PC-9 (cell line): ENCODE measurements around the gene GTF2F2. TPM values are rescaled to one million over a fixed set of nuclear protein-coding genes. Genes with fewer than 3 reads are reported as not detected.

Experiments used
- BruUV-seq: library from RNA; stranded (reverse); fragments of 400-500 nt; replicated peaks from 2 replicates; lab custom pipeline; 2021; lab: Mats Ljungman, UMichigan
- CTCF ChIA-PET: fragments of 300-600 bp; sonication (Branson Sonifier 250); formaldehyde crosslinking; loops from one replicate; lab custom pipeline; 2022; ENCODE audit warnings: antibody characterized with exemption; lab: Charles Lee
- POLR2A ChIA-PET: fragments of 300-600 bp; sonication (Branson Sonifier 250); formaldehyde crosslinking; loops from one replicate; lab custom pipeline; 2022; ENCODE audit warnings: antibody characterized with exemption; ENCODE audit not compliant: unreplicated experiment; lab: Charles Lee
- DNase-seq, 2 experiments: peaks; one replicate each; pipeline versions ENCODE4 v3.0.0 to v3.0.0-alpha.2; 2015 to 2022; ENCODE audit warnings: mixed read lengths in 1 of 2
- H2AFZ ChIP-seq: fragments of 200-600 bp; sonication (generic); 2 replicates; pipeline ENCODE4 v1.8.1; 2017; ENCODE audit warnings: antibody characterized with exemption
- H3F3A ChIP-seq: fragments of 200-600 bp; sonication (generic); 2 replicates; pipeline ENCODE4 v1.8.1; 2017; ENCODE audit warnings: antibody characterized with exemption, mild to moderate bottlenecking, low read depth; ENCODE audit not compliant: insufficient read depth
- H3K27ac ChIP-seq: fragments of 200-600 bp; sonication (generic); 2 replicates; pipeline ENCODE4 v1.6.1; 2016; ENCODE audit warnings: mixed run types
- H3K27me3 ChIP-seq: fragments of 200-600 bp; sonication (generic); 2 replicates; pipeline ENCODE4 v1.6.1; 2016; ENCODE audit warnings: low read depth, mixed run types; ENCODE audit not compliant: insufficient read depth
- H3K36me3 ChIP-seq: fragments of 200-600 bp; sonication (generic); 2 replicates; pipeline ENCODE4 v1.6.1; 2016; ENCODE audit warnings: low read depth, mixed run types
- H3K4me1 ChIP-seq: fragments of 200-600 bp; sonication (generic); replicated peaks from 2 replicates; pipeline ENCODE4 v1.6.1; 2016; ENCODE audit warnings: mixed run types; ENCODE audit not compliant: insufficient read depth
- H3K4me2 ChIP-seq: fragments of 200-600 bp; sonication (generic); 2 replicates; pipeline ENCODE4 v1.6.1; 2017; ENCODE audit warnings: mixed run types
- H3K4me3 ChIP-seq: fragments of 200-600 bp; sonication (generic); 2 replicates; pipeline ENCODE4 v1.6.1; 2016; ENCODE audit warnings: mixed run types
- H3K79me2 ChIP-seq: fragments of 200-600 bp; sonication (generic); 2 replicates; pipeline ENCODE4 v1.6.1; 2017; ENCODE audit warnings: low read depth, mixed run types
- H3K9me2 ChIP-seq: fragments of 200-600 bp; sonication (generic); 2 replicates; pipeline ENCODE4 v1.8.1; 2017; ENCODE audit warnings: mild to moderate bottlenecking; ENCODE audit not compliant: insufficient read depth
- H3K9me3 ChIP-seq: fragments of 200-600 bp; sonication (generic); 2 replicates; pipeline ENCODE4 v1.8.1; 2016; ENCODE audit warnings: low read depth; ENCODE audit not compliant: insufficient read depth
- H4K20me1 ChIP-seq: fragments of 200-600 bp; sonication (generic); 2 replicates; pipeline ENCODE4 v1.8.1; 2017; ENCODE audit not compliant: insufficient read depth
- EZH2 ChIP-seq: fragments of 200-600 bp; sonication (generic); IDR thresholded peaks from 2 replicates; pipeline ENCODE4 v1.8.0; 2017; ENCODE audit warnings: antibody characterized with exemption, low read depth
- intact Hi-C: fragments of 100-400 bp; cut with micrococcal nuclease; formaldehyde crosslinking; loops from one replicate; pipeline ENCODE4 v1.10.0; 2022; ENCODE audit not compliant: unreplicated experiment
- total RNA-seq: library from RNA; stranded (reverse); gene quantifications from 2 replicates; pipeline ENCODE4 v1.2.3, GENCODE V29; 2021
- TF ChIP-seq, protein P1 (sequence below): fragments of 200-600 bp; sonication (generic); conservative IDR thresholded peaks from 2 replicates; pipeline ENCODE4 v1.6.1; 2017; ENCODE audit warnings: mixed run types, antibody characterized with exemption, mild to moderate bottlenecking, moderate library complexity

Gene GTF2F2
- total RNA-seq, 1 experiment from 2014 or later, result 28.8 TPM

DNA sequence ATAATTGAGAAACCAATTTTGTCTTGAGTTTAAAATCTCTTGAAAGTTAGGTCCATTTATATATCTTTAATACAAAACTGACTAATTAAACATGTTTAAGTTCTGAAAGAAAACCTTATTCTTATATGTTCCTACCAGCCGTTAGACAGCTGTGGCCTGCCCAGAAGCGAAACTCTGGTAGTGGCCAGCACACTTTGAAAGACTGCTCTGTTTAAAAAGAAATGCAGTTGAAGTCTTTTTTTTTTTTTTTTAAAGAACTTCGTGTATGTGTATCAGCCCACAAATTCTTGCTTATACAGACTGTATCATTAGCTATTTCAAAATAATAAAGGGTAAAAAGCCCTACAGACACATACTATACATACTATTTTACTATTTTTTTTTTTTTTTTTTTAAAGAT, 46.5 kb downstream of the GTF2F2 start:
- Histone ChIP-seq H3K4me2 (no peak overlapping the region), H3K4me1 (peaks cover 62% of the 10 kb centered on the region), H3K79me2 (peaks cover 49% of the 10 kb centered on the region), H3K9me2 (no peaks in the 10 kb centered on the region), H3K27me3 (no peaks in the 10 kb centered on the region), H3K27ac (0 out of 2 replicates have a peak overlapping the region, but pooled peaks have one; percentile 32), H3K36me3 (peaks cover 8% of the 10 kb centered on the region; the same call in 1 of the 2 replicates), H4K20me1 (no peaks in the 10 kb centered on the region), H3K9me3 (no peaks in the 10 kb centered on the region), H2AFZ (no peak overlapping the region), H3K4me3 (no peak overlapping the region), H3F3A (peaks cover 43% of the 10 kb centered on the region)
- no peak for TF ChIP-seq EZH2
- TF ChIP-seq, protein P1, sequence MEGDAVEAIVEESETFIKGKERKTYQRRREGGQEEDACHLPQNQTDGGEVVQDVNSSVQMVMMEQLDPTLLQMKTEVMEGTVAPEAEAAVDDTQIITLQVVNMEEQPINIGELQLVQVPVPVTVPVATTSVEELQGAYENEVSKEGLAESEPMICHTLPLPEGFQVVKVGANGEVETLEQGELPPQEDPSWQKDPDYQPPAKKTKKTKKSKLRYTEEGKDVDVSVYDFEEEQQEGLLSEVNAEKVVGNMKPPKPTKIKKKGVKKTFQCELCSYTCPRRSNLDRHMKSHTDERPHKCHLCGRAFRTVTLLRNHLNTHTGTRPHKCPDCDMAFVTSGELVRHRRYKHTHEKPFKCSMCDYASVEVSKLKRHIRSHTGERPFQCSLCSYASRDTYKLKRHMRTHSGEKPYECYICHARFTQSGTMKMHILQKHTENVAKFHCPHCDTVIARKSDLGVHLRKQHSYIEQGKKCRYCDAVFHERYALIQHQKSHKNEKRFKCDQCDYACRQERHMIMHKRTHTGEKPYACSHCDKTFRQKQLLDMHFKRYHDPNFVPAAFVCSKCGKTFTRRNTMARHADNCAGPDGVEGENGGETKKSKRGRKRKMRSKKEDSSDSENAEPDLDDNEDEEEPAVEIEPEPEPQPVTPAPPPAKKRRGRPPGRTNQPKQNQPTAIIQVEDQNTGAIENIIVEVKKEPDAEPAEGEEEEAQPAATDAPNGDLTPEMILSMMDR, result no peak
- DNase-seq, result no peak
- intact Hi-C loops, result no loop called here
- no TSS peak for BruUV-seq
- ChIA-PET POLR2A (no interaction called here), CTCF (interaction anchor here (0.7 kb wide), 2 partner anchors 38 to 144 kb away, joined by 7 to 30 read pairs; no protein-coding TSS in a partner anchor)

DNA sequence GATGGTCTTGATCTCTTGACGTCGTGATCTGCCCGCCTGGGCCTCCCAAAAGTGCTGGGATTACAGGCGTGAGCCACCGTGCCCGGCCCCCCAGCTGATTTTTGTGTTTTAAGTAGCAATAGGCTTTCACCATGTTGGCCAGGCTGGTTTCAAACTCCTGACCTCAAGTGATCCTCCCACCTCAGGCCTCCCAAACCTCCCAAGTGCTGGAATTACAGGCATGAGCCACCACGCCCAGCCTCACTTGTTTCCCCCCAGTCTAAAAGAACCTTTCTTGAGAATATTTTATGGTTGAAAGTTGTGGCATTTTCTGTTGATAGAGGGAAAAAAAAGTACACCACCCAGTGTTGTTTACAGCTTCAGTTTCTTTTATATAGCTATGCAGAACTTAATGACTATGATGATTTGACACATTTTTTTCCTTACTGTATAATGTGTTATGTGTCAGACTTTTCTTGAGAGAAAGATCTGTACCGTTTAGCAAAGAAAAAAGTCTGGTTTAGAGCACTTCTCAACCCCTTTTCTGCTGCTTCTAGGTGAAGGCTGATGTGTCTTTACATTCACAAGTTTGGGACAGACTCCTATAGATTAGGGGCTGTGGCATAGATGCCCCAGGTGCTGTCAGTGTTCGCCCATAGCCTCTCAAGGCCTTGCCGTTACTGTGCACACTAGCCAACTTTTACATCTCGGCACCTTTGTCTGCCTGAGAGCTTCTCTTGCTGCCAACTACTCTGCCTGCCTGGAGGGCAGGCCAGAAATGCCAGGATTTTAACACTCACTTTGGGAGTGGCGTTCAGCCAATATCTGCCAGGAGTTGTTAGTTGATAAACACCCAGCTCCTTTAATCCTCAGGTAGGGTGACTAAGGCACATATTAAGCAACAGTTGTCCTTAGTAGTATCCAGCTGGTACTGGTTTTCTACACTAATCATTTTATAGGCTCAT, 47.6 kb downstream of the GTF2F2 start:
- no peaks in the 10 kb centered on the region for H4K20me1 ChIP-seq
- peaks cover 58% of the 10 kb centered on the region for H3K79me2 ChIP-seq
- no peak overlapping the region for H2AFZ ChIP-seq
- POLR2A ChIA-PET, result interaction anchor here (0.6 to 0.8 kb wide), 5 partner anchors 51 to 1691 kb away, joined by 3 to 10 read pairs (median 4); no protein-coding TSS in a partner anchor
- no peak for TF ChIP-seq EZH2
- TF ChIP-seq, protein P1, result no peak
- BruUV-seq, result no TSS peak
- no peaks in the 10 kb centered on the region for H3K9me2 ChIP-seq
- H3K27me3 ChIP-seq, result no peaks in the 10 kb centered on the region
- H3K9me3 ChIP-seq, result no peaks in the 10 kb centered on the region; the same call in 1 of the 2 replicates
- CTCF ChIA-PET, result interaction anchor here (0.5 to 0.7 kb wide), 3 partner anchors 37 to 92 kb away, joined by 7 to 30 read pairs (median 15); no protein-coding TSS in a partner anchor
- H3F3A ChIP-seq, result peaks cover 37% of the 10 kb centered on the region
- DNase-seq, result peak; percentile 84 to 98
- H3K36me3 ChIP-seq, result peaks cover 8% of the 10 kb centered on the region; the same call in 1 of the 2 replicates
- H3K4me2 ChIP-seq, result peak overlapping the region; percentile 66
- intact Hi-C loops, result loop anchor here (2.0 kb wide), 1 partner anchor 113 kb away; no protein-coding TSS in a partner anchor
- H3K4me3 ChIP-seq, result peak overlapping the region; percentile 22; the same call in 1 of the 2 replicates
- H3K4me1 ChIP-seq, result peaks cover 52% of the 10 kb centered on the region
- peak overlapping the region; percentile 84 for H3K27ac ChIP-seq

DNA sequence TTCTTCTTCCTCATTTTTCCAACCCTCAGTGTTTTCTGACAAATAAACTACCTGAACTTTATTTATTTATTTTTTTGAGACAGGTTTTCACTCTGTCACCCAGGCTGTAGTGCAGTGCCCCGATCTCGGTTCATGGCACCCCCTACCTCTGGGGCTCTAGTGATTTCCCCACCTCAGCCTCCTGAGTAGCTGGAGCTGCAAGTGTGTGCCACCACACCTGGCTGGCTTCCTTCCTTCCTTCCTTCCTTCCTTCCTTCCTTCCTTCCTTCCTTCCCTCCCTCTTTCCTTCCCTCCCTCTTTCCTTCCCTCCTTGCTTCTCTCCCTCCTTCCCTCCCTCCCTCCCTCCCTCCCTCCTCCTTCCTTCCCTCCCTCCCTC, 48.2 kb downstream of the GTF2F2 start:
- POLR2A ChIA-PET, result interaction anchor here (0.6 to 0.8 kb wide), 4 partner anchors 124 to 1691 kb away, joined by 3 to 10 read pairs (median 4); no protein-coding TSS in a partner anchor
- H3K4me1 ChIP-seq, result peaks cover 45% of the 10 kb centered on the region
- no peaks in the 10 kb centered on the region for H4K20me1 ChIP-seq
- H3K4me2 ChIP-seq, result peak overlapping the region; percentile 66
- H2AFZ ChIP-seq, result no peak overlapping the region
- CTCF ChIA-PET, result no interaction called here
- H3K36me3 ChIP-seq, result peaks cover 8% of the 10 kb centered on the region; the same call in 1 of the 2 replicates
- DNase-seq, result no peak
- H3K79me2 ChIP-seq, result peaks cover 53% of the 10 kb centered on the region
- no TSS peak for BruUV-seq
- H3K27ac ChIP-seq, result peak overlapping the region; percentile 84
- H3K9me2 ChIP-seq, result no peaks in the 10 kb centered on the region
- intact Hi-C loops, result loop anchor here (2.0 kb wide), 1 partner anchor 112 kb away; no protein-coding TSS in a partner anchor
- no peaks in the 10 kb centered on the region; the same call in 1 of the 2 replicates for H3K9me3 ChIP-seq
- no peak overlapping the region for H3K4me3 ChIP-seq
- H3F3A ChIP-seq, result peaks cover 31% of the 10 kb centered on the region
- H3K27me3 ChIP-seq, result no peaks in the 10 kb centered on the region
- TF ChIP-seq, protein P1, result no peak
- no peak for TF ChIP-seq EZH2
